NAMALWA (cell line): ENCODE data around the gene SKAP2.

Source experiments
- DNase-seq: peaks from one replicate; pipeline ENCODE4 v3.0.0-alpha.2; 2015; ENCODE audit warnings: low spot score

SKAP2 gene, protein sequence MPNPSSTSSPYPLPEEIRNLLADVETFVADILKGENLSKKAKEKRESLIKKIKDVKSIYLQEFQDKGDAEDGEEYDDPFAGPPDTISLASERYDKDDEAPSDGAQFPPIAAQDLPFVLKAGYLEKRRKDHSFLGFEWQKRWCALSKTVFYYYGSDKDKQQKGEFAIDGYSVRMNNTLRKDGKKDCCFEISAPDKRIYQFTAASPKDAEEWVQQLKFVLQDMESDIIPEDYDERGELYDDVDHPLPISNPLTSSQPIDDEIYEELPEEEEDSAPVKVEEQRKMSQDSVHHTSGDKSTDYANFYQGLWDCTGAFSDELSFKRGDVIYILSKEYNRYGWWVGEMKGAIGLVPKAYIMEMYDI

DNA sequence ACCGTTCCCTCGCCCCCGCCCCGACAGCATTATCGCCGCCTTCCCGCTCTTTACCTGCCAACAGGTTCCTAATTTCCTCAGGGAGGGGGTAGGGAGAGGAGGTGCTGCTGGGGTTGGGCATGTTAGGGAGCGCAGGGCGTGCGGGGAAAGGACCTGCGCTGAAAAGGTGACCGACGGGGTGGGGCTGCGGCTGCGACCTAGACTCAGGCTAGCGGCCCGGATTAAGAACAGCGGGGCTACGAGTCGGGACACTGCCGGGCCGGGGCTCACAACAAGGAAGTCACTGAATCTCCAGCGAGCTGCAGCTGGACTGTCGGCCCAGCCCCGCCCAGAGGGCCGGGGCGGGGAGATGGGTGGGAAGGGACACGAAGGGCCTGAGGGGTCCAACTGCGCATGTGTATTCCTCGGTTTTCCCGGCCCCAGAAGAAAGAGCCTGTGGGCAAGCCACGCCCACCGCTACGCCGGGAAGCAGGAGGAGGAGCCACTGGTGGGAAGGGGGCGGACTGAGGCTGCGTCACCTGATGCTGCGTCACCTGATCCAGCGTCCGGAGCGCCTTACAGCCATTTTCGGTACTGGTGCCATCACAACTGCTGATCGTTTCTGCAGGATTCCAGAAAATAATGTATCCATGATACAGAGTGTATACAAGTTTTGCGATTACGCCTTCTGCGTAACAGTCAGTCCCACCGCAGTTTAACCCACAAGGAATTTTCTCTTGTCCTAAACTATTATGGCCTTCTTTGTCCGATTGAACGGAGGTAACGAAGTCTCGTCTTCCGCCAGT, at the start of gene SKAP2:
Gene SKAP2, minus strand, starts transcription at position 282 of the 785 bp plus-strand sequence. Its CDS starts 161 bp downstream, at position 121.
- DNase-seq: peak; percentile 99

DNA sequence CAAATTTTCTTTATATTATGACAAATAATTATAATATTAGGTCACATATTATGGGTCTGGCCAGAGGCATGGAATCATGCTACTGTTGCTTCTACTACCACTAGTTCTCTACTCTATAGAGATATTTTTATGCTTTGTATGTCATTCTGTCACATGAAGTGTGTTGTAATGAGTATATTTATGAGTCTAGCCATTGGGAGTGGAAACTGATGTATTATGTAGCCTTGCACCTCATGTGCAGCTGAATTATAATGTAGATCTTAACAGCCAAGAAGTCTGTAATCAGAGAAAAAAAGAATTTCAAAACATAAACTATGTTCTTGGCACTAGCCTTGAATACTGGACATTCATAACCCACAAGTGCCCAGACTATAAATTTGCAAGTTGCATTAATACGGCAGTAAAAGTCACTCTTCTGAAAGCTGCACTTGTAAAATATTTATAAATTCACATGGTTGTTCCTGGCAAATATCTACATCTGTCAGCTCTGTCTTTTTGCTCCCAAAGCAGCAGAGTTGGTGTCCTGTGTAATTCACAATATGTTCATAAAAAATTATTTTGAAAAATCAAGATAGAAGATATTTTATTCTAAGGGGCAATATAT, 48.6 kb upstream of the SKAP2 start:
- no peak for DNase-seq

- DNase-seq: no peak
Measured at GRCh38 chr7:26912338-26912737, 47.9 kb upstream of the SKAP2 start.

DNA sequence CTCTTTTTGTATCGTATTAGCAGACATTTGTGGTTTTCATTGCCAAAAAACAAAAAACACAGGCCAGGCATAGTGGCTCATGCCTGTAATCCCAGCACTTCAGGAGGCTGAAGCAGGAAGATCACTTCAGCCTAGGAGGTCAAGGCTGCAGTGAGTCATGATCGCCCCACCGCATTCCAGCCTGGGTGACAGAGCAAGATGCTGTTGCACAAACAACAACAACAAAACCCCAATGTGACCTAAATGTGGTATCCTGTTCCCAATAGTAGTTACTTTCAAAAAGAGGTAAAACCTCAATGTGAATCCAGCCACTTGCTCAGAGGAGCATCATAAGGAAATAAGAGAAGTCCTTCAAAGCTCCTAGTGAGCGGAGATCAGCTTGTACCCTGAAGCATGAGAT, 45.8 kb upstream of the SKAP2 start:
- DNase-seq: no peak

GRCh38 chr7:26900251-26900650, 35.9 kb upstream of the SKAP2 start:
- DNase-seq: no peak

- no peak for DNase-seq
Measured at GRCh38 chr7:26899519-26899918, 35.1 kb upstream of the SKAP2 start.

DNA sequence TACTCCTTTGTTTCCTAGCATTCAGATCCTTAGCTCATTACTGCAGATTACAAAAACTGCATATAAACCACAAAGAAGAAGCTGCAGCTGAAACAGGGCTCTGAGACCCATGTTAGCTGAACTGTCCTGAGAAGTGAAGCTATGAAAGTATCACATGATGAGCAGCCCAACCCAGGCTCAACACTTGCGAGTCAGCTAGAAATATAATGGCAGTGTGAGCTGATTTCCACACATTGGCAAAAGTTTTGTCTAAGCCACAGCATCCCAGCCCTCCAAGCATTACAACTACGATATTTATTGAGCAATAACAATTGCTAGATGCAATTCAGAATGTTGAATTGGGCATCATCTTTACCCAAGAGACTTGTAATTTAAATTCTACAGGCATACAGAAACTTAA, 34.5 kb upstream of the SKAP2 start:
- DNase-seq: no peak

- DNase-seq: no peak
Measured at GRCh38 chr7:26897928-26898327, 33.5 kb upstream of the SKAP2 start.

GRCh38 chr7:26891400-26892350, 27.3 kb upstream of the SKAP2 start:
- no peak for DNase-seq

GRCh38 chr7:26880852-26881251, 16.5 kb upstream of the SKAP2 start:
- no peak for DNase-seq

DNA sequence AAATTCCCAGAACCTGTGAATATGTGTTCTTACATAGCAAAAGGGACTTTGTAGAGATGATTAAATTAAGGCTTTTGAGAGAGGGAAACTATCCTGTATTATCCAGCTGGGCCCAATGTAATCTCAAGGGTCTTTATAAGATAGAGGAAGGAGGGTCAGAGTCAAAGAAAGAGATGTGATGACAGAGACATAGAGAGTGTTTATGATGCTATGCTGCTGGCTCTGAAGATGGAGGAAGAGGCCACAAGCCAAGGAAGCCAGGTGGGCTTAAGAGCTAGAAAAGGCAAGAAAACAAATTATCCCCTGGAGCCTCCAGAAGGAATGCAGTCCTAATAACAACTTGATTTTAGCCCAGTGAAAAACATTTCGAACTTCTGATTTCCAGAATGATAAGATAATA, 15.3 kb upstream of the SKAP2 start:
- no peak for DNase-seq

DNA sequence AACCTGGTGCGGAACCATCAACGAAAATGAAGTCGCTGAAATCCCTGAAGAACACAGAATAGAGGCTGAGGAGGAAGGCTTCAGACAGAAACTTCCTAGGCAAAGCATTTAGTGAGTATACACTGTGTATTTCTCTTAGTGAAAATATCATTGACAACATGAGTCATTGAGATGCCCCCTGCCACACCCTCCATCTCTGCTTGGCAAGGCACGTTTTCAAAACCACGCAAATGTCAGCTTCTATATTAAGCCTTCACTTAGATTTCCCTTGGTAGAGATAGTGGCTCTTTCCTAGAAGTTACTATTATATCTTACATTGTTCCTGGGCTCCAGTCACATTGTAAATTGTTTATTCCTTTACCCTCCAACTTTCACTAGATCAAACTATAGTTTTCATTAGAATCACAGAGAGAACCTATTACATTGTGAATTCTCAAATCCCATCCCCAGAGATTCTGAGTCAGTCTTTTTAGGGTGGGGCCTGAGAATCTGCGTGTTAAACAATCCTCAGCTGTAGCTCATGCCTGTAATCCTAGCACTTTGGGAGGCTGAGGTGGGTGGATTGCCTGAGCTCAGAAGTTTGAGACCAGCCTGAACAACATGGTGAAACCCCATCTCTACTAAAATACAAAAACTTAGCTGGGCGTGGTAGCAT, 4.6 kb upstream of the SKAP2 start:
- DNase-seq: no peak

DNA sequence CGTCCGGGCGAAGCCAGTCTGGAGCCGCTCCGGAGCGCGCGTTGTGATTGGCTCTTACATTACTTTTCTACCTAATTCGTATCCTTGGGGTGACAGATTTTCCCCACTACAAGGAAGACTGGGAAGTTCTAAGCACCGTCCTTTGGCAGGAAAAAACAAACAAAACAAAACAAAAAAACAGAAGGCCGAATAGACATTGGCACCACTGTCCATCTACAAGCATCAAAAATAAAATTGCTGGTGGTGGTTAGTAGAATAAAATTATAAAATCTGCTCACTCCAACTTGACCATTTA, 651 bp upstream of the SKAP2 start:
- no peak for DNase-seq

- DNase-seq: peak; percentile 89
Measured at GRCh38 chr7:26863518-26864308, 677 bp downstream of the SKAP2 start.

DNA sequence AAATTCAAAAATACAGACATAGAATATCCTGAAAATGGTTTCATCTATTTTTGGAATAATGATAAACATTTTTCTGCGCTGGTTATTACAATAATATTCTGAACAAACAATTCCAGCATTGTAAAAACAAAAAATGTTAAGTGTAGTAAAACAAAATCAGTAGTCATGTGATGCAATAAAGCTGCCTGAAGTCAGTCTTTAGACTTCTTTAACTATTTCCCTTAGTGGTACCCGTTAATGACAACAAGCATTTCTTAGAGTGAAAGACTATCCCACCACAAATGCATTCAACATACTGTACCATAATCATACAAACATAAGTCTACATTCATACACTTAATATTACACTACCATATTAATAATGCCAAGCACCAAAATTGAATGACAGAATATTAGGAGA, 1.6 kb downstream of the SKAP2 start:
- DNase-seq: peak; percentile 34

DNA sequence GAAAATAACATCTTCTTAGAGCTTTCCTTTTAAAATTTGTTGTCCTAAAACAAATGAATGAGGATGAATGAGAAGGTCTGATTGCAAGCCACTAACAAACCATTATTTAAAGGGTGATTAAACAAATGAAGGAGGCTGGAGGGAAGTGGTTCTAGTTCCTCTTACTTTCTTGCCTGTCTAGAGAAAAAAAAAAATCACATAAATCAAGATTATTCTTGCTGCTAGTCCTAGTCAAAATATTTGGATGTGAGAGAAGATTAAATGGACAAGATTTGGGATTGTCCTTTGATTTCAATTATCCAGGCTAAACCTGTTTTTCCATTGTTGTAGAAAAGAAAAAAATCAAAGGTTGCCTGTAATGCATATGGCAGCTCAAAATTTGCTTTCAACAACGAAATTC, 3.3 kb downstream of the SKAP2 start:
- no peak for DNase-seq

DNA sequence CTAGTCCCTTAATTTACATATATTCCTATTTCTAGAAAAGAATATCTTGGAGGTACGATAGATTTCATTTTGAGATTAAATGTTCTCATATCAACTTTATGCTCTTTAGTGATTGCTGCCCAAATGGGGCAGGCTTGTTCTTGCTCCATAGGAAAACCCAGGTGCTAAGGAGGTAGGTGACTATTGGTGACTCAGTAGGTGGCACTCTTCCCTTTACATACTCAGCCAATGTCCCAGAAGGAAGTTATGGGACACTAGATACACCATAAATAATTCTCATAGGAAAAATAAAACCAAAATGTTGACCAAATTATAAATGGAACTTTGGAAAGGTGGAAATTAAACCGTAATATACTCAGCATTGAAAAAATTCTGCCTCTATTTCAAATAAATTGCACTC, 4.0 kb downstream of the SKAP2 start:
- no peak for DNase-seq

GRCh38 chr7:26859720-26860119, 4.7 kb downstream of the SKAP2 start:
- no peak for DNase-seq

GRCh38 chr7:26858735-26859134, 5.7 kb downstream of the SKAP2 start:
- no peak for DNase-seq

DNA sequence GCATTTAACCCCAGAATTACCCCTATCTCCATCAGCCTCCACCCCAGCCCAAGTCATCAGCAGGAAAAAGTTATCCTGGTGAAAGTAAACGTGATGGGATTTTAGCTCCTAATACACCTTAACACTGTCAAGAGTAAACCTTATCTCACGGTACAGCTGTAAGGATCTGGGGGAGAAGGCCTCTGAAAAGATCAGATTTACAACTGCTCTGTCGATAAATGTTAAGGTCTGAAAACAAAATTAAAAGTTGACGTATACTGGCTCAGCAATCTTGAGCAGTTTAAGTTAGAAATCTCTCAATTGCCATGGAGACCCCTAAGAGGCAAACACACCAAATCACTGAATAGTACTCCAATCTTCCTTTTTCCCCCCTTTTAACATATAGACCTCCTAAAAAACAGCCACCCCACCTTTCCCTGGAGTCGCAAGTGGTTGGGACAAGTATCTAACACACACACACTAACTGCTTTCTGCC, 6.1 kb downstream of the SKAP2 start:
- no peak for DNase-seq
